Lung (tissue), 12 donors: ENCODE data around the gene LGALS3. TPM values are rescaled to one million over a fixed set of nuclear protein-coding genes. Genes with fewer than 3 reads are reported as not detected.

ENCODE experiments used
- ATAC-seq: fragments of 200-7000 bp; cut with Tn5 transposase; one replicate; pipeline ENCODE4 v1.9.1; 2020; ENCODE audit warnings: moderate number of reproducible peaks; ENCODE audit not compliant: insufficient read depth, low FRiP score
- DNase-seq, 3 donors: peaks; one replicate each; pipeline ENCODE4 v3.0.0-alpha.2; 2013 to 2017
- H3K27ac ChIP-seq, 2 donors: one replicate each; pipeline ENCODE4 v1.5.1; 2013; ENCODE audit warnings: mild to moderate bottlenecking in 2 of 2, moderate library complexity in 2 of 2, control low read depth in 1 of 2, inconsistent platforms in 1 of 2, low read depth in 1 of 2, low read length in 1 of 2
- H3K27me3 ChIP-seq, 3 donors: one replicate each; pipeline ENCODE4 v1.5.1; 2013; ENCODE audit warnings: low read length in 2 of 3; ENCODE audit not compliant: control insufficient read depth in 3 of 3, insufficient read depth in 3 of 3
- H3K36me3 ChIP-seq, 4 donors: one replicate each; pipeline ENCODE4 v1.5.1; 2013; ENCODE audit warnings: low read length in 4 of 4, mild to moderate bottlenecking in 1 of 4, moderate library complexity in 1 of 4; ENCODE audit not compliant: control insufficient read depth in 4 of 4, insufficient read depth in 4 of 4
- H3K4me1 ChIP-seq, 5 donors: one replicate each; pipeline ENCODE4 v1.5.1; 2013; ENCODE audit warnings: low read length in 5 of 5, mild to moderate bottlenecking in 2 of 5, moderate library complexity in 1 of 5; ENCODE audit not compliant: control insufficient read depth in 5 of 5, insufficient read depth in 5 of 5
- H3K4me3 ChIP-seq: one replicate; pipeline ENCODE4 v1.5.1; 2013; ENCODE audit warnings: mild to moderate bottlenecking, control low read depth, moderate library complexity
- H3K9ac ChIP-seq, 2 donors: one replicate each; pipeline ENCODE4 v1.5.1; 2013; ENCODE audit warnings: low read length in 2 of 2, control low read depth in 1 of 2; ENCODE audit not compliant: insufficient read depth in 1 of 2
- H3K9me3 ChIP-seq, 4 donors: one replicate each; pipeline ENCODE4 v1.5.1; 2013; ENCODE audit warnings: low read length in 3 of 4, mild to moderate bottlenecking in 1 of 4, moderate library complexity in 1 of 4; ENCODE audit not compliant: control insufficient read depth in 4 of 4, insufficient read depth in 3 of 4
- CTCF ChIP-seq: IDR thresholded peaks from 2 replicates; pipeline ENCODE4 v1.5.1; 2012; ENCODE audit warnings: mild to moderate bottlenecking; ENCODE audit errors: control extremely low read depth, extremely low read depth
- WGBS, 2 donors: extraction: QIAGEN DNeasy Blood & Tissue Kit; methylation state at CpG; one replicate each; pipeline ENCODE4 v1.1.7; 2013; 5-methylcytosine and 5-hydroxymethylcytosine counted together
- polyA plus RNA-seq, 2 donors: library from polyadenylated mRNA; stranded (reverse); fragments of 200-250 nt; gene quantifications; one replicate each; pipeline ENCODE4 v1.2.1, GENCODE V29; 2013
- total RNA-seq, 2 donors: library from RNA; depleted of rRNA in 1 of 2; stranded (reverse); fragments of >200 nt in 1 of 2; gene quantifications; one replicate each; pipeline ENCODE4 v1.2.1, GENCODE V29; 2014 to 2021
- donor health status: control.
- donor health status: control.
- donor health status: Bipolar disorder and iron deficiency.
- donor health status: healthy.
- donor health status: DM: yes; HTN: yes; CAD: no.

The LGALS3 gene
- total and polyA plus RNA-seq, 4 donors = 166 to 875 (median 443) TPM

DNA sequence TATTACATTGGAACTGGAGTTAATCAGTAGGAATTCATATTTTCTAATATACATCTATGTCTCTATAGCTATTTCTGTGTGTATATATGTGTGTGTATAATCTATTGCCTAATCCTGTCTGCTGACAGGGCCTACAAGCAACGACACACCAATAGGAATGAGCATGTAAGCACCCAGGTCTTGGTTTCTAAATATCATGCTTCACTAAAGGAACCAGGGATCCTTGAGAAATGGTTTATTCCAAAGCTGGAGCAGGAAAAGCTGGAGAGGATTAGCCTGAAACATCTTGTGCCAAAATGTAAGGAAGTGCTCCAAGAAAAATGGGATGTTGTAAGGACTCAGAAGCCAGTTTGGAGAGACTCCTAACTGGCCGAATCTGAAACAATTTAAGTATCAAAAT, 29.3 kb upstream of the LGALS3 start:
- WGBS, 2 donors = 44 to 48% methylated on average over 2 of the region's 2 CpGs
- Histone ChIP-seq H3K9me3 (peaks cover 0 to 2% (median 0%) of the 10 kb centered on the region in 4 donors), H3K9ac (peak overlapping the region in 1 of 2 donors; percentile 44), H3K36me3 (no peaks in the 10 kb centered on the region), H3K4me1 (peaks cover 14 to 35% (median 20%) of the 10 kb centered on the region in 5 donors), H3K27me3 (no peaks in the 10 kb centered on the region), H3K27ac (peak overlapping the region in 1 of 2 donors; percentile 28), H3K4me3 (no peak overlapping the region)
- peak in 2 of 3 donors; percentile 79 to 90 for DNase-seq
- no peak for TF ChIP-seq CTCF
- no peak for ATAC-seq

GRCh38 chr14:55101698-55102097, 27.4 kb upstream of the LGALS3 start:
- Histone ChIP-seq H3K4me1 (peaks cover 14 to 35% (median 28%) of the 10 kb centered on the region in 5 donors), H3K9ac (no peak overlapping the region), H3K27me3 (no peaks in the 10 kb centered on the region), H3K36me3 (no peaks in the 10 kb centered on the region), H3K9me3 (peaks cover 0 to 2% (median 0%) of the 10 kb centered on the region in 4 donors), H3K27ac (peak overlapping the region; percentile 87 to 90), H3K4me3 (no peak overlapping the region)
- DNase-seq (no peak), ATAC-seq (no peak)
- TF ChIP-seq CTCF = no peak
- WGBS, 2 donors = 92 to 94% methylated on average over 5 of the region's 5 CpGs

GRCh38 chr14:55102141-55102621, 26.9 kb upstream of the LGALS3 start:
- Histone ChIP-seq H3K4me3 (no peak overlapping the region), H3K4me1 (peaks cover 14 to 35% (median 30%) of the 10 kb centered on the region in 5 donors)
- WGBS, 2 donors = 2 to 4% methylated on average over 7 of the region's 7 CpGs

More at GRCh38 chr14:55102141-55102621, 26.9 kb upstream of the LGALS3 start:
- H3K27ac ChIP-seq = peak overlapping the region; percentile 87 to 90
- H3K9me3 ChIP-seq = peaks cover 0 to 2% (median 0%) of the 10 kb centered on the region in 4 donors
- ATAC-seq (peak; percentile 75), DNase-seq (peak; percentile 86 to 93 (median 93))
- no peak for TF ChIP-seq CTCF
- H3K36me3 ChIP-seq = no peaks in the 10 kb centered on the region
- H3K27me3 ChIP-seq = no peaks in the 10 kb centered on the region
- no peak overlapping the region for H3K9ac ChIP-seq
